HG03196 (cell line): Measurements from ENCODE around the gene CDK4.
A peak's percentile ranks its signal among the peaks of the same experiment; 100 is the strongest.
"Not testable (repeated sequence)": the region's sequence is repeated elsewhere in the genome, so short reads cannot be mapped to it uniquely, and the experiment has no call there.

ENCODE experiments used
- ATAC-seq: cut with Tn5 transposase; IDR thresholded peaks from one replicate; pipeline ENCODE4 v1.9.1; 2021; ENCODE audit not compliant: unreplicated experiment

The CDK4 gene

GRCh38 chr12:57751788-57752667 is at the start of gene CDK4:
CDK4 (minus strand) TSS chr12:57752310; CDS start chr12:57751717, 593 bp downstream.
- peak; percentile 71 for ATAC-seq

DNA sequence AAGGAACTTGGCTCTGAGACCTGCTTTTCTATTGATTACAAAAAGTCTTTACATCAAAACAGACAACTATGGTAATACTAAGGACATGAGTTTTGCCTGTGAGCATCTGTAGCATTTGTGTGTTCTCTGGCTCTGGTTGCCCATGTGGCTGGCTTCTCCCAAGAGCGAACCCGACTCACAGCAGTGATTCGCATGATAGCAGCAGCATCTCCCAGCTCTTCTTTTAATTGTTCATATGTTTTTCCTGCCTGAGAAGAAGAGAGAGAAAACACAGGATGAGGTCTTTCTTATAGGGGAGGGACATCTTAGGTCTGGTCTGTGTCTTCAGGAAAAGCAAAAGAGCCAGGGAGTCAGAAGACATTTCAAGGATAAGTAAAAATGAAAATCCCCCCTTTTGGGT is 48.9 kb upstream of the CDK4 start:
- ATAC-seq, result no peak

DNA sequence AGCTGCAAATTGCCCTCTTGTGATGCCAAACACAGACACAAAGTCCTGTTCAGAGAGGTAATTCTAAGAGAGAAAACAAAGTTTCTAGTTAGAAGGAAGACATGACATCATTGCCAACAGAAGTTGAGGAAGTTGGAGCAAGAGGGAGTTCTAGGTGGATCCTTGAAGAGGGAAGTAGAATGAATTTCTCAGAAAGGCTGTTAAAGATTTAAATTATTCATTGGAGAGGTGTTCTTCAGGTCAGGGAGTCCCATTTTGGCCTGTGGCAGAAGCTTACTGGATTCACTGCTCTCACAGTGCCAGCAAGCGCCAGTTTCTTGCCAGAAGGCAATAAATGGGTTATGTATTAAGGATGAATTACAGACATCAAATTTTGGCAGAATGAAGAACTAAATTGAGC is 45.8 kb upstream of the CDK4 start:
- no peak for ATAC-seq

GRCh38 chr12:57796996-57797395 is 44.9 kb upstream of the CDK4 start:
- no peak for ATAC-seq

DNA sequence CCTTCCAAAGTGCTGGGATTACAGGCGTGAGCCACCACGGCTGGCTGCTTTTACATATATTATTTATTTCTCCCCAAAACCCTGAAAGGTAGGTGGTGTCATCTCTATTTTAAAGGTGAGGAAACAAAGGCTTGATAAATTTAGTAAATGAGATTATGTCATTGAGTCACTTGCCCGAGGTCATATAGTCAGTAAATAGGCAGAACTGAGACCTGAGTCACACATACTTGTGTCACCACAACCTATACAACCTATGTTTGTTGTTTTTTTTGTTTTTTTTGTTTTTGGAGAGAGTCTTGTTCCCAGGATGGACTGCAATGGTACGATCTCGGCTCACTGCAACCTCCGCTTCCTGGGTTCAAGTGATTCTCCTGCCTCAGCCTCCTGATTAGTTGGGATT is 43.2 kb upstream of the CDK4 start:
- no peak for ATAC-seq

DNA sequence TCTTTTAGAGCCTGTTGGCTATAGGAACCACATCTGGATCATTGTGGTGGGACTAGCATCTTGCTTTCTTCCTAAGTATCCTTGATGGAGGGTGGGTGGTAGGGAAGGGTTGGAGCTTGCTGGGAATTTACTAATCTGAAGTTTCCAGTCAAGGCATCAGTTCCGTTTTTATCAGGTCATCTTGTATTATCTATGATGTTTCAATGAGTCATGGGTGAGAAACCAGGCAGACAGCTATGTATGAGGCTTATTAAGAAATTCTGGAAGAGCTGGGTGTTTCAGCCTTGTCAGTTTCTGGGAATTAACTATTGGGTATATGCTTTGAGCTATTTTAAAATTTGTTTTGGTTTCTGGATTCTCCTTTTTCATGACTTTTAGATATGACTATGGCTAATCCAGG is 41.8 kb upstream of the CDK4 start:
- no peak for ATAC-seq

DNA sequence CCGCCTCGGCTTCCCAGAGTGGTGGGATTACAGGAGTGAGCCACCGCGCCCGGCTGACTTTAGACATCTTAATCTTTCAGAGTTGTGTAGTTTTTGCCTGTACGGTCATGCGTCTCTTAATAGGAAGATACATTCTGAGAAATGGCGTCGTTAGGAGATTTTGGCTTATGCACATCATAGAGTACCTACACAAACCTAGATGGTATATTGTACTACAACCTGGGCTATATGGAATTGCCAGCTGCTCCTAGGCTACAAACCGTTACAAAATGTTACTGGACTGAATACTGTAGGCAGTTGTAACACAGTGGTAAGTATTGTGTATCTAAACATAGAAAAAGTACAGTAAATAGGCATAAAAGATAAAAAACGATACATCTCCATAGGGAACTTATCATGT is 31.8 kb upstream of the CDK4 start:
- no peak for ATAC-seq

DNA sequence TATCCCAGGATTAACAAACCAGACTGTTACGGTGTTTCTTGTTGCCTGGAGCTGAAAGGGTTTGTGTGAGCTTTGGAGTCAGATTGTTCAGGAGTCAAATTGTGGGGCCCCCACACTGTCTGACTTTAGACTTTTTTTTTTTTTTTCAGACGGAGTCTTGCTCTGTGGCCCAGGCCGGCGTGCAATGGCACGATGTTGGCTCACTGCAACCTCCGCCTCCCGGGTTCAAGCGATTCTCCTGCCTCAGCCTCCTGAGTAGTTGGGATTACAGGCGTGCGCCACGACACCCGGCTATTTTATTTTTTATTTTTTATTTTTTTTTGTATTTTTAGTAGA is 31.3 kb upstream of the CDK4 start:
- ATAC-seq, result no peak

- ATAC-seq, result peak; percentile 85
Observed at GRCh38 chr12:57782608-57783465, 30.7 kb upstream of the CDK4 start, which contains the start of gene TSFM. TSFM (plus strand) TSS chr12:57782787; CDS start chr12:57782802, 15 bp downstream.

DNA sequence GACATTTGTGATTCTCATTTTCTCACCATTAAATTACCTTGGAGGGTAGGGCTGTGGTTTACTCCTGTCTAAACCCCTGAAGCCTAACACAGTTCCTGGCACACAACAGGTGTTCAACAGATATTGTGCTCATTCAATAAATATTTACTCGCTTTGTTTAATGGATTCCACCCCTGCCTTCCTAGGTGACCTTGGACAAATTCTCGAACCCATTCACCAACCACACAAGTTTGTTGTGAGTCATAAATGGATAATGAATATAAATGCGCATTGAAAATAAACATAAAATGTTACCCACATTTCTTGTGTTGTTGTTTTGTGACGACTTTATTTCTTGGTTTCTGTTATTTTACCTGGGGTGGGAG is 30.1 kb upstream of the CDK4 start:
- ATAC-seq, result peak; percentile 5

- ATAC-seq, result no peak
Observed at GRCh38 chr12:57781801-57782200, 29.7 kb upstream of the CDK4 start.

DNA sequence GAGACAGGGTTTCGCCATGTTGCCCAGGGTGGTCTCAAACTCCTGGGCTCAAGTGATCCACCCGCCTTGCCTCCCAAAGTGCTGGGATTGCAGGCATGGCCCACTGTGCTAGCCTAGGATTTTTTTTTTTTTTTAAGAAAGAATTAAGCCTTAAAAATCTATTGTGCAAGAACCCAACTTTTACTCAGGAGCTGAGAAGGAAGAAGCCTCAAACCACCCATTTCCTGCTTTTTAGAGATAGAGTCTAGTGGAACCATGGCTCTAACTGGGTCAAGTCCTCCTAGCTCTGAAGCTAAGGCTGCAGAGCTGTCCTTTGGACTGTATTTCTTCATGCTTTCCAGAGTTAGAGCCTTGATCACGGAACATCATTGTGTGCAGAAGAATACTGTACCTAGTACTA is 29.1 kb upstream of the CDK4 start:
- ATAC-seq, result no peak

- no peak for ATAC-seq
Observed at GRCh38 chr12:57780284-57780897, 28.3 kb upstream of the CDK4 start.

DNA sequence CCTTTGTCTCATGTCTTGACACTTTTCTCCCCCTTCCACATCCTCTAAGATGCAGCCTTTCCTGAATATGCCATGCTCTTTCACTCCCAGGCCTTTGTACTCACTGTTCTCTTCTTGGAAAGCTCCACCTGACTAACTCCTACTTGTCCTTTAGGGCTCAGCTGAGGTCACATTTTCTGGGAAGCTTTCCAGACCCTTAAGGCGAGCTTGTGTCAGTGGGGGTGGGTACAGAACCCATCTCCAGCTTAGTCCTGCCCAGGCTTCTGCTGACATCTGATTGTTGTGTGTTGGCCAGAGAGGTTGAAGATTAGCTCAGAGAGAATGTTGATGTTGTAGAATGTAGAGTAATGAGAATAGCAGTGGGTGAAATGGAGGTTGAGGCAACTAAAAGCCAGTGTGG is 27.6 kb upstream of the CDK4 start:
- ATAC-seq, result no peak

DNA sequence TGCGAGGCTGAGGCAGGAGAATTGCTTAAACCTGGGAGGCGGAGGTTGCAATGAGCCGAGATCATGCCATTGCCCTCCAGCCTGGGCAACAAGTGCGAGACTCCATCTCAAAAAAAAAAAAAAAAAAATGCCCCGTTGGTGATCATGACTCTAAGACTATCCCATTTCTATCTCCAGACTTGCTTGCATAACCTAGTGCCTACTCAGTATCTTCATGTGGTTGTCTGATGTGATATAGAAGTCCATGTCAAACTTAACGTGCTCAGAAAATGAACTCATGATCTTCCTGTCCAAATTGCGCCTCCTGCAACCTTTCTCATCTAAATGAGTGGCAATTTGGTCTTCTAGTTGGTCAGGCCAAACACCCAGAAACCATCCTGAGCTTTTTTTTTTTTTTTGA is 25.8 kb upstream of the CDK4 start:
- ATAC-seq, result no peak

- ATAC-seq, result no peak
Observed at GRCh38 chr12:57777367-57777766, 25.3 kb upstream of the CDK4 start.

GRCh38 chr12:57776247-57776587 is 24.1 kb upstream of the CDK4 start:
- ATAC-seq, result no peak

DNA sequence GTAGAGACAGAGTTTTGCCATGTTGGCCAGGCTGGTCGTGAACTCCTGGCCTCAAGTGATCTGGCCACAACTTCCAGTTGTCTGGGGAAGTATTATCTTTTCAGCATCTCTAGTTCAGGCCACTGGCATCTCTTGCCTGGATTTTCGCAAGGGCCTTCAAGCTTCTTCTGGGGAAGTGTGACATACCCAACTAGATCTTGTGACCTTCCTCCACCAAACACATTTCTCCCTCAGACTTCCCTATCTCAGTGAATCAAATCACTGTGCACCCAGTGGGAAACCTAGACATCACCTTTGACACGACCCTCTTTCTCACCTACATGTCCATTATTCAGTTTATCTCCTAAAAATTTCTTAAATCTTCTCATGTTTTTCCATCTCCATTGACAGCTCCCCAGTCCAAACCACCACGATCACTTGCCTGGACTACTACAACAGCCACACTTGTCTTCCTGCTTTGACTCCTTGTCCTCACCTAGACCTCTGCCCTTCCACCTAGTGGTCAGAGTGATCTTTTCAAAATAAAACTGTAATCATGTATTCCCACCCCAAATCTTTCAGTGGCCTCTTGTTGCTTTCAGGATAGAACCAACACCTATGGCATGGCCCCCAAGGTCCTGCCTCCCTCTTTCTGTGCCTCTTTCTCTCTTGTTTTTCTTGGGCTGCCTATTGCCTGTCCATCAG is 23.6 kb upstream of the CDK4 start:
- no peak for ATAC-seq

DNA sequence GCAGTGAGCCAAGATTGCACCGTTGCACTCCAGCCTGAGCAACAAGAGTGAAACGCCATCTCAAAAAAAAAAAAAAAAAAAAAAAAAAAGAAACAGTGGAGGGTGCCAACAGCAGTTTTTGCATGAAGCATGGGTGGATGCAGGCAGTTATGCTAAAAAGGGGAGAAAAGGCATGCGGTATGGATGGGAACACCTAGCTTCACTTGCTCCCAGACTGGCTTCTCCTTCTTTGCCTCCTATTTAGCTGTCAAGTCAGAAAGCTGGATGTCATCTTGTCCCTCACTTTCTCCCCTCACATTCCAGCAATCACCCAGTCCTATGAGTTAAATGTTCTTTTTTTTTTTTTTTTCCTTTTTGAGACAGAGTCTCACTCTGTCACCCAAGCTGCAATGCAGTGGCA is 22.9 kb upstream of the CDK4 start:
- no peak for ATAC-seq

- ATAC-seq, result not testable (repeated sequence)
Observed at GRCh38 chr12:57774634-57775033, 22.5 kb upstream of the CDK4 start.
